ENCODE measurements around the gene GINS1.

- TF ChIP-seq GATA2 (IDR thresholded peaks at IDR 0.05; ENCODE audit: low read depth, low read length) (no peak), GATA3 (IDR thresholded peaks at IDR 0.05; ENCODE audit: low read depth, low read length) (no peak)
Measured at GRCh38 chr20:25483431-25484132, 76.1 kb downstream of the GINS1 start.
